Body of pancreas (tissue), 4 donors: ENCODE results near the gene EPS8.
"Not testable (repeated sequence)": the region's sequence is repeated elsewhere in the genome, so short reads cannot be mapped to it uniquely, and the experiment has no call there.

Experiments used
- POLR2A ChIP-seq, 3 donors: fragments of 450-650 bp; IDR thresholded peaks; one replicate each; pipeline ENCODE4 v1.6.1; 2016; ENCODE audit warnings: antibody characterized with exemption in 3 of 3, mild to moderate bottlenecking in 2 of 3
- TF ChIP-seq, protein P1 (sequence below), 7 experiments: fragments of 450-650 bp in 4 of 7; fragments of 200-600 bp in 3 of 7; sonication (generic) in 3 of 7; IDR thresholded peaks; one replicate each; pipeline ENCODE4 v1.5.1; 2016 to 2019; ENCODE audit warnings: antibody characterized with exemption in 7 of 7

DNA sequence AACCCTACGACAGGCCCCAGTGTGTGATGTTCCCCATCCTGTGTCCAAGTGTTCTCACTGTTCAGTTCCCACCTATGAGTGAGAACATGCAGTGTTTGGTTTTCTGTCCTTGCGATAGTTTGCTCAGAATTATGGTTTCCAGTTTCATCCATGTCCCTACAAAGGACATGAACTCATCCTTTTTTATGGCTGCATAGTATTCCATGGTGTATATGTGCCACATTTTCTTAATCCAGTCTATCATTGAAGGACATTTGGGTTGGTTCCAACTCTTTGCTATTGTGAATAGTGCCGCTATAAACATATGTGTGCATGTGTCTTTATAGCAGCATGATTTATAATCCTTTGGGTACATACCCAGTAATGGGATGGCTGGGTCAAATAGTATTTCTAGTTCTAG lies 47.3 kb downstream of the EPS8 start:
- TF ChIP-seq, protein P1, sequence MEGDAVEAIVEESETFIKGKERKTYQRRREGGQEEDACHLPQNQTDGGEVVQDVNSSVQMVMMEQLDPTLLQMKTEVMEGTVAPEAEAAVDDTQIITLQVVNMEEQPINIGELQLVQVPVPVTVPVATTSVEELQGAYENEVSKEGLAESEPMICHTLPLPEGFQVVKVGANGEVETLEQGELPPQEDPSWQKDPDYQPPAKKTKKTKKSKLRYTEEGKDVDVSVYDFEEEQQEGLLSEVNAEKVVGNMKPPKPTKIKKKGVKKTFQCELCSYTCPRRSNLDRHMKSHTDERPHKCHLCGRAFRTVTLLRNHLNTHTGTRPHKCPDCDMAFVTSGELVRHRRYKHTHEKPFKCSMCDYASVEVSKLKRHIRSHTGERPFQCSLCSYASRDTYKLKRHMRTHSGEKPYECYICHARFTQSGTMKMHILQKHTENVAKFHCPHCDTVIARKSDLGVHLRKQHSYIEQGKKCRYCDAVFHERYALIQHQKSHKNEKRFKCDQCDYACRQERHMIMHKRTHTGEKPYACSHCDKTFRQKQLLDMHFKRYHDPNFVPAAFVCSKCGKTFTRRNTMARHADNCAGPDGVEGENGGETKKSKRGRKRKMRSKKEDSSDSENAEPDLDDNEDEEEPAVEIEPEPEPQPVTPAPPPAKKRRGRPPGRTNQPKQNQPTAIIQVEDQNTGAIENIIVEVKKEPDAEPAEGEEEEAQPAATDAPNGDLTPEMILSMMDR (IDR thresholded peaks at IDR 0.05) = not testable (repeated sequence)
- not testable (repeated sequence) for TF ChIP-seq POLR2A (IDR thresholded peaks at IDR 0.05)
